ENCODE data around the gene OGT.
"Not testable (repeated sequence)": the region's sequence is repeated elsewhere in the genome, so short reads cannot be mapped to it uniquely, and the experiment has no call there.

Gene OGT

GRCh38 chrX:71532753-71533425 lies at the start of gene OGT:
OGT (plus strand) TSS chrX:71533104; CDS start chrX:71533300, 196 bp downstream.
- peak; percentile 96 for DNase-seq (ENCODE audit: low spot score)

GRCh38 chrX:71487814-71488213 lies 45.1 kb upstream of the OGT start:
- DNase-seq (ENCODE audit: low spot score), result no peak

- DNase-seq (ENCODE audit: low spot score), result no peak
Observed at GRCh38 chrX:71489540-71489939, 43.4 kb upstream of the OGT start.

- peak; percentile 65 for DNase-seq (ENCODE audit: low spot score)
Observed at GRCh38 chrX:71492231-71493065, 40.5 kb upstream of the OGT start.

GRCh38 chrX:71493111-71493613 lies 39.7 kb upstream of the OGT start:
- DNase-seq (ENCODE audit: low spot score), result no peak

- not testable (repeated sequence) for DNase-seq (ENCODE audit: low spot score)
Observed at GRCh38 chrX:71495979-71496378, 36.9 kb upstream of the OGT start.

- DNase-seq (ENCODE audit: low spot score), result no peak
Observed at GRCh38 chrX:71496476-71496875, 36.4 kb upstream of the OGT start.

GRCh38 chrX:71502080-71502479 lies 30.8 kb upstream of the OGT start:
- DNase-seq (ENCODE audit: low spot score), result not testable (repeated sequence)

GRCh38 chrX:71504346-71504745 lies 28.6 kb upstream of the OGT start:
- no peak for DNase-seq (ENCODE audit: low spot score)

- DNase-seq (ENCODE audit: low spot score), result no peak
Observed at GRCh38 chrX:71509289-71509688, 23.6 kb upstream of the OGT start.

GRCh38 chrX:71510161-71510560 lies 22.7 kb upstream of the OGT start:
- no peak for DNase-seq (ENCODE audit: low spot score)

- not testable (repeated sequence) for DNase-seq (ENCODE audit: low spot score)
Observed at GRCh38 chrX:71513731-71514130, 19.2 kb upstream of the OGT start.

GRCh38 chrX:71514367-71515037 lies 18.4 kb upstream of the OGT start:
- no peak for DNase-seq (ENCODE audit: low spot score)

- peak; percentile 56 for DNase-seq (ENCODE audit: low spot score)
Observed at GRCh38 chrX:71515038-71515396, 17.9 kb upstream of the OGT start.

- DNase-seq (ENCODE audit: low spot score), result no peak
Observed at GRCh38 chrX:71525316-71525715, 7.6 kb upstream of the OGT start.

- DNase-seq (ENCODE audit: low spot score), result peak; percentile 58
Observed at GRCh38 chrX:71532078-71532752, 689 bp upstream of the OGT start.

- DNase-seq (ENCODE audit: low spot score), result peak; percentile 26
Observed at GRCh38 chrX:71533516-71533850, 579 bp downstream of the OGT start.

- DNase-seq (ENCODE audit: low spot score), result peak; percentile 40
Observed at GRCh38 chrX:71533851-71534561, 1.1 kb downstream of the OGT start.

GRCh38 chrX:71534773-71535544 lies 2.1 kb downstream of the OGT start:
- no peak for DNase-seq (ENCODE audit: low spot score)

- DNase-seq (ENCODE audit: low spot score), result no peak
Observed at GRCh38 chrX:71536285-71536684, 3.4 kb downstream of the OGT start.

GRCh38 chrX:71537743-71538142 lies 4.8 kb downstream of the OGT start:
- no peak for DNase-seq (ENCODE audit: low spot score)

Data from SW480 (cell line).